Suppressor macrophage treated with lipopolysaccharide for 4 hours (primary cell): ENCODE measurements around the gene CX3CR1.
A peak's percentile ranks its signal among the peaks of the same experiment; 100 is the strongest.

Source experiments
- DNase-seq: peaks from one replicate; pipeline ENCODE4 v3.0.0-alpha.2; 2020

Gene CX3CR1

GRCh38 chr3:39219702-39220101 is 60.1 kb downstream of the CX3CR1 start:
- peak; percentile 8 for DNase-seq

GRCh38 chr3:39216176-39216790 is 63.6 kb downstream of the CX3CR1 start:
- DNase-seq = peak; percentile 77

- no peak for DNase-seq
These were observed 66.2 kb downstream of the CX3CR1 start for GRCh38 chr3:39213613-39214012.
